ENCODE measurements around the gene CTSC. TPM values are rescaled to one million over a fixed set of nuclear protein-coding genes. Genes with fewer than 3 reads are reported as not detected.
"Not testable (repeated sequence)": the region's sequence is repeated elsewhere in the genome, so short reads cannot be mapped to it uniquely, and the experiment has no call there.

Gene CTSC
- total RNA-seq, 1 experiment from 2014 or later: 3.6 TPM

- Histone ChIP-seq H3K4me1 (replicated peaks) (no peaks in the 10 kb centered on the region), H3K27me3 (replicated peaks) (no peaks in the 10 kb centered on the region), H3K27ac (no peak overlapping the region), H3K9me3 (replicated peaks) (no peaks in the 10 kb centered on the region), H3K36me3 (no peaks in the 10 kb centered on the region), H3K4me3 (no peak overlapping the region)
- no peak for DNase-seq (ENCODE audit: low read depth in 1 of 2, low spot score in 2 of 2)
These were observed 61.9 kb downstream of the CTSC start for GRCh38 chr11:88275636-88276035.

GRCh38 chr11:88266919-88267318, 70.6 kb downstream of the CTSC start:
- H3K4me3 ChIP-seq: no peak overlapping the region
- no peaks in the 10 kb centered on the region for H3K9me3 ChIP-seq (replicated peaks)
- no peak overlapping the region for H3K27ac ChIP-seq
- H3K4me1 ChIP-seq (replicated peaks): no peaks in the 10 kb centered on the region
- no peaks in the 10 kb centered on the region for H3K27me3 ChIP-seq (replicated peaks)
- H3K36me3 ChIP-seq: no peaks in the 10 kb centered on the region
- no peak for DNase-seq (ENCODE audit: low read depth in 1 of 2, low spot score in 2 of 2)

- no peak for DNase-seq (ENCODE audit: low read depth in 1 of 2, low spot score in 2 of 2)
- Histone ChIP-seq H3K9me3 (replicated peaks) (no peaks in the 10 kb centered on the region), H3K27me3 (replicated peaks) (no peaks in the 10 kb centered on the region), H3K4me1 (replicated peaks) (no peaks in the 10 kb centered on the region), H3K27ac (no peak overlapping the region), H3K4me3 (no peak overlapping the region), H3K36me3 (no peaks in the 10 kb centered on the region)
These were observed 71.4 kb downstream of the CTSC start for GRCh38 chr11:88266157-88266556.

GRCh38 chr11:88259431-88259830, 78.1 kb downstream of the CTSC start:
- DNase-seq (ENCODE audit: low read depth in 1 of 2, low spot score in 2 of 2): no peak
- H3K36me3 ChIP-seq: no peaks in the 10 kb centered on the region

GRCh38 chr11:88252208-88252607, 85.3 kb downstream of the CTSC start:
- no peaks in the 10 kb centered on the region for H3K4me1 ChIP-seq (replicated peaks)
- no peaks in the 10 kb centered on the region for H3K36me3 ChIP-seq
- H3K27ac ChIP-seq: no peak overlapping the region

More at GRCh38 chr11:88259431-88259830, 78.1 kb downstream of the CTSC start:
- Histone ChIP-seq H3K4me3 (no peak overlapping the region), H3K9me3 (replicated peaks) (no peaks in the 10 kb centered on the region), H3K4me1 (replicated peaks) (no peaks in the 10 kb centered on the region), H3K27ac (no peak overlapping the region), H3K27me3 (replicated peaks) (no peaks in the 10 kb centered on the region)

GRCh38 chr11:88250566-88251242, 86.8 kb downstream of the CTSC start:
- Histone ChIP-seq H3K36me3 (no peaks in the 10 kb centered on the region), H3K4me3 (no peak overlapping the region), H3K27me3 (replicated peaks) (no peaks in the 10 kb centered on the region), H3K27ac (no peak overlapping the region), H3K9me3 (replicated peaks) (no peaks in the 10 kb centered on the region), H3K4me1 (replicated peaks) (no peaks in the 10 kb centered on the region)
- no peak for DNase-seq (ENCODE audit: low read depth in 1 of 2, low spot score in 2 of 2)

More at GRCh38 chr11:88252208-88252607, 85.3 kb downstream of the CTSC start:
- Histone ChIP-seq H3K9me3 (replicated peaks) (no peaks in the 10 kb centered on the region), H3K4me3 (no peak overlapping the region), H3K27me3 (replicated peaks) (no peaks in the 10 kb centered on the region)
- no peak for DNase-seq (ENCODE audit: low read depth in 1 of 2, low spot score in 2 of 2)

GRCh38 chr11:88249706-88250105, 87.8 kb downstream of the CTSC start:
- Histone ChIP-seq H3K9me3 (replicated peaks) (no peaks in the 10 kb centered on the region), H3K27me3 (replicated peaks) (no peaks in the 10 kb centered on the region), H3K4me1 (replicated peaks) (no peaks in the 10 kb centered on the region), H3K4me3 (no peak overlapping the region), H3K27ac (no peak overlapping the region), H3K36me3 (no peaks in the 10 kb centered on the region)
- no peak for DNase-seq (ENCODE audit: low read depth in 1 of 2, low spot score in 2 of 2)

GRCh38 chr11:88246696-88247095, 90.8 kb downstream of the CTSC start:
- H3K27me3 ChIP-seq (replicated peaks): no peaks in the 10 kb centered on the region
- no peaks in the 10 kb centered on the region for H3K36me3 ChIP-seq
- H3K27ac ChIP-seq: no peak overlapping the region
- no peak overlapping the region for H3K4me3 ChIP-seq
- H3K4me1 ChIP-seq (replicated peaks): no peaks in the 10 kb centered on the region
- H3K9me3 ChIP-seq (replicated peaks): no peaks in the 10 kb centered on the region
- no peak for DNase-seq (ENCODE audit: low read depth in 1 of 2, low spot score in 2 of 2)

- H3K27ac ChIP-seq; H3K27me3 ChIP-seq (replicated peaks); DNase-seq (ENCODE audit: low read depth in 1 of 2, low spot score in 2 of 2); H3K9me3 ChIP-seq (replicated peaks); H3K4me3 ChIP-seq; H3K4me1 ChIP-seq (replicated peaks); H3K36me3 ChIP-seq: not testable (repeated sequence)
These were observed 92.0 kb downstream of the CTSC start for GRCh38 chr11:88245576-88245975.

Other genes with a start within 250 kb of the CTSC start
- gene RAB38, start 162.3 kb downstream of the CTSC start, total RNA-seq (2014; rRNA removed; shearing (Covaris generic)): not detected in 2 replicates

Data from SJSA1 (cell line).